Liver (tissue), 3 donors: Measurements from ENCODE around the gene GLRX5.

ENCODE experiments used
- HNF4A ChIP-seq, 2 donors: conservative IDR thresholded peaks; 2 replicates each; pipeline ENCODE4 v1.6.1; 2016; ENCODE audit warnings: antibody characterized with exemption in 2 of 2, mild to moderate bottlenecking in 2 of 2
- RXRA ChIP-seq, 2 donors: IDR thresholded peaks; 2 replicates each; pipeline ENCODE4 v1.6.1; 2017 to 2018; ENCODE audit warnings: antibody characterized with exemption in 2 of 2, mild to moderate bottlenecking in 1 of 2
- SP1 ChIP-seq: IDR thresholded peaks from 2 replicates; pipeline ENCODE4 v1.6.1; 2018; ENCODE audit warnings: antibody characterized with exemption, mild to moderate bottlenecking
- TF ChIP-seq, protein P1 (sequence below): fragments of 150-350 bp; IDR thresholded peaks from 2 replicates; pipeline ENCODE4 v1.5.1; 2017; ENCODE audit warnings: improper control_type of control experiment, low read depth, low read length; ENCODE audit not compliant: missing input control
- donor health status: healthy.
- donor health status: healthy.

DNA sequence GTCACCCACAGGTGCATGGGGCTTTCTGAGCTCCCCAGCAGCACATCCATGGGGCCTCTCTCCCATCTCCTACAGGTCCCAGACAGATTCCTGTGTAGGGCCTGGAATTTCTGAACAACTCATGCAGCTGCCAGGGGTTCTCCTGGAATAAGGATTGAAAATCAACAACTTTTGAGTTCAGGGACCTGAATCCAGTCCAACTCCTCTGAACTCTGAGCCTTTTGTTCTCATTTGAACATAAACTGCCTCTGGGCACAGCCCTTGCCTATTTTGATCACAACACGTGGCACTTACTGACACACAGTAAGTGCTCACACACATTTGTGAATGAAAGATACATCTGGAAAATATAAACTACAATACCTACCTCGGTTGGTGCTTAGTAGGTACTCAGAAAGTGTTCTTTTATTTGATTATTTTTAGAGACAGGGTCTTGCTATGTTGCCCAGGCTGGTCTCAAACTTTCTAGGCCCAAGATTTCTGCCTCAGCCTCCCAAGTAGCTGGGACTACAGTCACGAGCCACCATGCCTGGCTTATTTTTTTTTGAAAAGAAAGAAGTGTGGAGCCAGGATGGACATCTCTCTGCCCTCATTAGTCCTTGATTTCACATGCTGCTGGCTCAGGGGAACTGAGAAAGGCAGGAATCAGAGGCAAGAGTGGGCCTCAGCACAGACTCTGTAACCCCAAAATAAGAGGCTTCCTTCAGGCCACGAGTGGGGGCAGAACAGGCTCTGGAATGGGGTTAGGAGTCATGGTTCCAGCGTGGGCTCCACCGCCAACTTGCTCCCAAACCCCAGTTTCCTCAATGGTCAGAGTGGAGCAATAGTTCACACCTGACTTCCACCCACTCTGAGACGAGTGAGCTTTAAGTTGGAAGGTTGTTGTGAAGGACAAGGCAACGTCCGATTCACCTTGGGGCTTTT lies 45.4 kb upstream of the GLRX5 start:
- TF ChIP-seq, protein P1, sequence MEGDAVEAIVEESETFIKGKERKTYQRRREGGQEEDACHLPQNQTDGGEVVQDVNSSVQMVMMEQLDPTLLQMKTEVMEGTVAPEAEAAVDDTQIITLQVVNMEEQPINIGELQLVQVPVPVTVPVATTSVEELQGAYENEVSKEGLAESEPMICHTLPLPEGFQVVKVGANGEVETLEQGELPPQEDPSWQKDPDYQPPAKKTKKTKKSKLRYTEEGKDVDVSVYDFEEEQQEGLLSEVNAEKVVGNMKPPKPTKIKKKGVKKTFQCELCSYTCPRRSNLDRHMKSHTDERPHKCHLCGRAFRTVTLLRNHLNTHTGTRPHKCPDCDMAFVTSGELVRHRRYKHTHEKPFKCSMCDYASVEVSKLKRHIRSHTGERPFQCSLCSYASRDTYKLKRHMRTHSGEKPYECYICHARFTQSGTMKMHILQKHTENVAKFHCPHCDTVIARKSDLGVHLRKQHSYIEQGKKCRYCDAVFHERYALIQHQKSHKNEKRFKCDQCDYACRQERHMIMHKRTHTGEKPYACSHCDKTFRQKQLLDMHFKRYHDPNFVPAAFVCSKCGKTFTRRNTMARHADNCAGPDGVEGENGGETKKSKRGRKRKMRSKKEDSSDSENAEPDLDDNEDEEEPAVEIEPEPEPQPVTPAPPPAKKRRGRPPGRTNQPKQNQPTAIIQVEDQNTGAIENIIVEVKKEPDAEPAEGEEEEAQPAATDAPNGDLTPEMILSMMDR = no peak
- TF ChIP-seq RXRA (IDR thresholded peaks at IDR 0.05) (peak; percentile 89 to 90), HNF4A (conservative IDR thresholded peaks at IDR 0.05) (peak; percentile 82 to 85), SP1 (peak; percentile 67)
